GM12872 (cell line): ENCODE data around the gene GABRB3.

Experiments used
- CTCF ChIP-seq: IDR thresholded peaks from 3 replicates; pipeline ENCODE4 v1.5.1; 2011; ENCODE audit warnings: low read depth, mild to moderate bottlenecking, low read length, moderate library complexity; ENCODE audit not compliant: insufficient read depth

The GABRB3 gene

GRCh38 chr15:26518885-26519284 is 254.0 kb downstream of the GABRB3 start:
- no peak for TF ChIP-seq CTCF

GRCh38 chr15:26516102-26516980 is 256.5 kb downstream of the GABRB3 start:
- no peak for TF ChIP-seq CTCF

GRCh38 chr15:26504009-26504408 is 268.9 kb downstream of the GABRB3 start:
- no peak for TF ChIP-seq CTCF
